ENCODE measurements around the gene CAPNS1.
"Not testable (repeated sequence)": the region's sequence is repeated elsewhere in the genome, so short reads cannot be mapped to it uniquely, and the experiment has no call there.

Gene CAPNS1

GRCh38 chr19:36151144-36152018, 11.5 kb downstream of the CAPNS1 start:
- DNase-seq (ENCODE audit: low spot score) = peak; percentile 21

GRCh38 chr19:36152019-36152351, 12.1 kb downstream of the CAPNS1 start:
- DNase-seq (ENCODE audit: low spot score) = no peak

GRCh38 chr19:36152352-36153091, 12.7 kb downstream of the CAPNS1 start, which contains the start of gene COX7A1:
Gene COX7A1 (minus strand): TSS chr19:36152447. CDS start chr19:36152407, 40 bp downstream.
- DNase-seq (ENCODE audit: low spot score) = no peak

GRCh38 chr19:36153126-36153525, 13.3 kb downstream of the CAPNS1 start:
- DNase-seq (ENCODE audit: low spot score) = no peak

- no peak for DNase-seq (ENCODE audit: low spot score)
Measured at GRCh38 chr19:36160821-36161596, 21.1 kb downstream of the CAPNS1 start.

- DNase-seq (ENCODE audit: low spot score) = no peak
Measured at GRCh38 chr19:36163813-36164212, 23.9 kb downstream of the CAPNS1 start.

GRCh38 chr19:36169084-36169760, 29.4 kb downstream of the CAPNS1 start:
- no peak for DNase-seq (ENCODE audit: low spot score)

- no peak for DNase-seq (ENCODE audit: low spot score)
Measured at GRCh38 chr19:36172852-36173251, 33.0 kb downstream of the CAPNS1 start.

- DNase-seq (ENCODE audit: low spot score) = not testable (repeated sequence)
Measured at GRCh38 chr19:36173846-36174245, 34.0 kb downstream of the CAPNS1 start.

GRCh38 chr19:36179077-36179476, 39.2 kb downstream of the CAPNS1 start:
- DNase-seq (ENCODE audit: low spot score) = not testable (repeated sequence)

GRCh38 chr19:36182612-36183244, 42.9 kb downstream of the CAPNS1 start:
- peak; percentile 68 for DNase-seq (ENCODE audit: low spot score)

GRCh38 chr19:36183245-36183628, 43.4 kb downstream of the CAPNS1 start:
- DNase-seq (ENCODE audit: low spot score) = peak; percentile 33

- not testable (repeated sequence) for DNase-seq (ENCODE audit: low spot score)
Measured at GRCh38 chr19:36186722-36187121, 46.9 kb downstream of the CAPNS1 start.

GRCh38 chr19:36196249-36196648, 56.4 kb downstream of the CAPNS1 start:
- peak; percentile 75 for DNase-seq (ENCODE audit: low spot score)

GRCh38 chr19:36198119-36198518, 58.3 kb downstream of the CAPNS1 start:
- DNase-seq (ENCODE audit: low spot score) = no peak

Data from kidney tubule cell (primary cell).